GM12801 (cell line): ENCODE measurements around the gene STXBP4.

Source experiments
- TF ChIP-seq, protein P1 (sequence below): IDR thresholded peaks from one replicate; pipeline ENCODE4 v1.5.1; 2011; ENCODE audit warnings: control low read depth; ENCODE audit not compliant: insufficient read length; ENCODE audit errors: extremely low read depth

Gene STXBP4

DNA sequence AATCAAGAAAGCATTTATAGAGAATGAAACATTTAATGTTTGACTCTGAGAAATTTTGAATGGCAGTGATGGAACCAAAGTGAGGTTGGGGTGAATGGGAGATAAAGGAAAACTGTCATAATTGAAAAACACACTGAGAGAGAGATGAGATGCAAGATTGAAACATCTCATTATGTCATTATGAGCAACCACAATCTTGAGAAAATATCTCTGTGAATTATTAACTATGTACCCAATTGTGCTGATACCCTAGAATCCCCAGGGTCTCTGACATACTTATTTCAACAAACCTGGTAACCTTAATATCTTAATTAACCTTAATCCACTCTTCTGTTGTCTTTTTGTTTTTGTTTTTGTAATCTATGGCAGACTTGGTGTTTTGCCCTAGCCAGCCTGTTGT lies 152.7 kb downstream of the STXBP4 start:
- TF ChIP-seq, protein P1, sequence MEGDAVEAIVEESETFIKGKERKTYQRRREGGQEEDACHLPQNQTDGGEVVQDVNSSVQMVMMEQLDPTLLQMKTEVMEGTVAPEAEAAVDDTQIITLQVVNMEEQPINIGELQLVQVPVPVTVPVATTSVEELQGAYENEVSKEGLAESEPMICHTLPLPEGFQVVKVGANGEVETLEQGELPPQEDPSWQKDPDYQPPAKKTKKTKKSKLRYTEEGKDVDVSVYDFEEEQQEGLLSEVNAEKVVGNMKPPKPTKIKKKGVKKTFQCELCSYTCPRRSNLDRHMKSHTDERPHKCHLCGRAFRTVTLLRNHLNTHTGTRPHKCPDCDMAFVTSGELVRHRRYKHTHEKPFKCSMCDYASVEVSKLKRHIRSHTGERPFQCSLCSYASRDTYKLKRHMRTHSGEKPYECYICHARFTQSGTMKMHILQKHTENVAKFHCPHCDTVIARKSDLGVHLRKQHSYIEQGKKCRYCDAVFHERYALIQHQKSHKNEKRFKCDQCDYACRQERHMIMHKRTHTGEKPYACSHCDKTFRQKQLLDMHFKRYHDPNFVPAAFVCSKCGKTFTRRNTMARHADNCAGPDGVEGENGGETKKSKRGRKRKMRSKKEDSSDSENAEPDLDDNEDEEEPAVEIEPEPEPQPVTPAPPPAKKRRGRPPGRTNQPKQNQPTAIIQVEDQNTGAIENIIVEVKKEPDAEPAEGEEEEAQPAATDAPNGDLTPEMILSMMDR: no peak

DNA sequence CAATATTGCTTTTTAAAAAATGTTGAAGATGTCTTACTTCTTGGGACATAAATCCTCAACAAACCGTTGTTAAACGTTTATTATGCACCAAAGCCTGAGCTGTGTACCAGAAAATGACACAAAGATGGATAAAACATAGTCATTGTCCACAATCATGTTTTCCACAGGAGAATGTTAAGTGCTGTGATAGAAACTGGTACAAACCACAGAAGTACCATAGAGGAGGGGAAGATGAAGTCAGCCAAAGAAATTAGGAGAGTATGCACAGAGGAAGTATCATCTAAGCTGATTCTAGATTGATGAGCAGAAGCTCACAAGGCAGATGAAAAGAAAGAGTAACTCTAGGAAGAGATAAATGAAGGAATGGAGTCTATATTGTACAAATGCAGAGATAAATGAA lies 153.5 kb downstream of the STXBP4 start:
- TF ChIP-seq, protein P1: no peak

DNA sequence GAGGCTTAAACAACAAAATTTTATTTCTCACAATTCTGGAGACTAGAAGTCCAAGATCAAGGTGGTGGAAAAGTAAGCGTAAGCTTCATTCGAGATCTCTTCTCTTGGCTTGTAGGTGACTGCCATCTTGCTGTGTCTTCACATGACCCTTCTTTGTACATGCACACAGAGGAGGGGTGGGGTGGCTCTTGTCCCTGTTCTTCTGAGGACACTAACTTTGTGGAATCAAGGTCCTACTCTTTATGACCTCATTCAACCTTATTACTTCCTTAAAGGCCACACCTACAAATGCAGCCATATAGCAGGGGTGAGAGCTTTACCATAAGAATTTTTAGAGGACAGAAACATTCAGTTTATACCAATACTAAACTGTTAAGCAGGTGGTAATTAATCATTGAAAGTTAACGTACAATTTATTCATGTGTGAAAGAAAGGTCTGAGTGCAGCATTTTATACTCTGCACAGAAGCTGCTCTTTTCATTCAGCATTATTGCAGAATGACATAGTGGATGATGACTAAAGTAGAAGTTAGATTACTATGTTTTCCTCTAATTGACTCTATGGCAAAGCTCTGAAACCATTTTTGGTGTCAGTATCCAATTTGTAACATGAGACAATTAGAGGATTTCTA lies 156.3 kb downstream of the STXBP4 start:
- TF ChIP-seq, protein P1: no peak

DNA sequence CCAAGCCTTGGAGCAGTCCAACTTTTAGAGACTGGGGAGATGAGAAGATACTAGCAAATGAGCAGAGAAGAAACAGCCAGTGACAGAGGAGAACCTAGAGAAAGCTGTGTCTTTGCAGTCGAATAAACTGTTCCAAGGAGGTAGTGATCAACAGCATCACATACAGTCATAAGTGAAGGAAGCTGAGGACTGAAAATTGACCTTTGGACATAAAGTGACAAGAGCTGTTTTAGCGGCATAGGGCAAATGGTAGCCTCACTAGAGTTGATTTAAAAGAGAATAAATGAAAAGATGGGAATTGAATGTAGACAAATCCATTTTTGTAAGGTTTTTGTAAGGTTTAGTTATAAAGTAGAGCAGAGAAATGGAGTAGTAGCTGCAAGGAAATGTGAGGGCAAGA lies 165.0 kb downstream of the STXBP4 start:
- TF ChIP-seq, protein P1: no peak

DNA sequence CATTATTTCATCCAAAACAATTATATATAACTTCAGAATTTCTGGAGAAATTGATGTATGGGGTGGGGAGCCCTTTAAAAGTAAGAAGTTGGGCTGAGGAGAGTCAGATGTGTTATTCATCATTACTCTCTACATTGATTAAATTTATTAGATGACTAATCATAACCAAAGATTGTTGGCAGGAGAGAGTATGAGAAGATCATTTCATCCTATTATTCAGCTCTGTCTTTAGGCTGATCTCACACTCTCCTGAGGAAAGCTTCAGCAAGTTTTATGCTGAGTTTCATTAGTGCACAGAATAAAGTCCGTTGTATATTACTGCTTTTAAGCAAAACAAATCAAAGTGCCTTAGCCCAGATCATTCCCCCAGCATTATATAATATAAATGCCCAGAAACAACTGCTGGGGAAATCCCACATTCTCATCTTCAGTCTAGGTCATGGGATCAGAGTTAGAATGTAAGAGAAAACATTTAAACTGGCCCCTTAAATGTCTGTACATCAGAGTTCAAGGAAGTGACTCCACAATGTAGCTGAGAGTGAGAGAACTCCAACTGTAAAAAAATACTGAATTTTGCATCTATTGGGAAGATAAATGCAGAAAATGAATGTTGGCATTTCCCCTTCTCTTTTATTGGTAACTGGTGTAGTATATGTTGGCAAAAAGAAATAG lies 166.1 kb downstream of the STXBP4 start:
- TF ChIP-seq, protein P1: no peak

DNA sequence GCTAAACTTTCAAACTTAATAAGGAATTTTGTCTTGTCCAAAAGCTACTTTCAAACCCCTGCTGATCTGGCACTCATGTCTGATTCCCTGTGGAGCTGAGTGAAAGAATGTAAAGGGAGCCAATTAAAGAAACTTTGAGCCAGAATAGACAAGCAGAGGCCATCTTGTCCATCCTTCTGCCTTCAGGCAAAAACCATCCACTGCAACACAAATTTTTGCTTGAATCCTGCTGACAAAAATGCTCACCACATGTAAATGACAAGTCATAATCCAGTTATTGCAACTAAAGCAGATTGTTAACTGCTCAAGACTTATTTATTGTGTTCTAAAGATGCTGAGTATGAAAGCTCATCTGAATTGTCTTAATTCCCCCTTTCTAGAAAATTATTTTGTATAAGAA lies 172.2 kb downstream of the STXBP4 start:
- TF ChIP-seq, protein P1: no peak

DNA sequence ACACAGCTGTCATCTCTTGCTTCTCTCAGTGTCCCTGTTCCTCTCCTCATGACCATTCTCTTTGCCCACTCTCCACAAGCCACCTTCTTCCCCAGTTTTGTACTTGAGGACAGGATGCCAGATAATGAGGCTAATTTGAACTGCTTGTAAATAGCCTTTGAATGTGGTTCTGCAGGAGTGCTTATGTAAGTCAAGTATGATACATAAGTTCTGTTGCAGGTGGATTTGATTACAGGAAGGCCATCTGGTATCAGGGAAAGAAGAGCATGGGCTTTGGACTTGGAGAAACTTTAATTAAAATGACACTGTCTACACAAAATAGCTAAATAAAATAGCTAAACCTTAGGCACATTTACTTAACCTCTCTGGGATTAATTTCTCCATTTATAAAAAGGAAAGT lies 176.0 kb downstream of the STXBP4 start:
- TF ChIP-seq, protein P1: no peak
